Stimulated activated CD8-positive, alpha-beta memory T cell treated with anti-CD3 and anti-CD28 coated beads, Interleukin-2, amount 100 ng/mL, for 48 hours (primary cell): Measurements from ENCODE around the gene NDOR1.

ENCODE experiments used
- DNase-seq, 2 donors: peaks; one replicate each; pipeline ENCODE4 v3.0.0-alpha.2; 2020; ENCODE audit warnings: low read depth in 2 of 2

NDOR1 gene

DNA sequence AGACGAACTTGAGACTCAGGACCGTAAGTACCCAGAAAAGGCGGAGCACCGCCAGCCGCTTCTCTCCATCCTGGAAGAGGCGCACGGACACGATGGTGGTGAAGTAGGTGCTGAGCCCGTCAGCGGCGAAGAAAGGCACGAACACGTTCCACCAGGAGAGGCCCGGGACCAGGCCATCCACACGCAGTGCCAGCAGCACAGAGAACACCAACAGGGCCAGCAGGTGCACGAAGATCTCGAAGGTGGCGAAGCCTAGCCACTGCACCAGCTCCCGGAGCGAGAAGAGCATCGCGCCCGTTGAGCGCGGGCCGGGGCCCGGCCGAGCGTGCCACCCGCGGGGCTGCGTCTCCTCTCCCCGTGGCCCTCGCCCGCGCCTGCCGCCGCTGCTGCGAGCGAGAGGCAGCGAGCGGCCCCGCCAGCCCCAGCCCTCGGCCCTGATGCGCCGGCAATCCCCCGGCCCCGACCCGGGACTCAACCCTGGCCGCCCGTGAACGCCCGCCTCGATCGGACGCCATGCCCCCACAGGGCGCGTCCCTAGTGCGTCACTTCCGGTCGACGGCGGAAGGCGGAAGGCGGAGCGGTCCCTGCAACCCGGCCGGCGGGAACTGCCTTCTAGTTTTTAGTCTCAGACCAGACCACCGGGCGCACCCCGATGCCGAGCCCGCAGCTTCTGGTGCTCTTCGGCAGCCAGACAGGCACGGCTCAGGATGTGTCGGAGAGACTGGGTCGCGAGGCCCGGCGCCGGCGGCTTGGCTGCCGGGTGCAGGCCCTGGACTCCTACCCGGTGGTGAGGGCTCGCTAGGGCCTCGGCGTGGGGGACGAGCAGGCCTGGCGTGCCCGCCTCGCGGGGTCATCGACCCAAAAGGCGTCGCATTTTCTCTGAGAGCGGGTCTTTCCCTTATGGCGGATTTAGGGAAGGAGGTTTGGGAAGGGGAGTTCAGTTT lies at the start of gene NDOR1, which contains the start of gene TMEM203:
TSS of gene NDOR1 (plus strand) at position 575 of the 944 bp plus-strand sequence. CDS start at position 653, 78 bp downstream.
TSS of gene TMEM203 (minus strand) at position 523 of the 944 bp plus-strand sequence. CDS start at position 289, 234 bp downstream.
- DNase-seq, result peak; percentile 93 to 94

DNA sequence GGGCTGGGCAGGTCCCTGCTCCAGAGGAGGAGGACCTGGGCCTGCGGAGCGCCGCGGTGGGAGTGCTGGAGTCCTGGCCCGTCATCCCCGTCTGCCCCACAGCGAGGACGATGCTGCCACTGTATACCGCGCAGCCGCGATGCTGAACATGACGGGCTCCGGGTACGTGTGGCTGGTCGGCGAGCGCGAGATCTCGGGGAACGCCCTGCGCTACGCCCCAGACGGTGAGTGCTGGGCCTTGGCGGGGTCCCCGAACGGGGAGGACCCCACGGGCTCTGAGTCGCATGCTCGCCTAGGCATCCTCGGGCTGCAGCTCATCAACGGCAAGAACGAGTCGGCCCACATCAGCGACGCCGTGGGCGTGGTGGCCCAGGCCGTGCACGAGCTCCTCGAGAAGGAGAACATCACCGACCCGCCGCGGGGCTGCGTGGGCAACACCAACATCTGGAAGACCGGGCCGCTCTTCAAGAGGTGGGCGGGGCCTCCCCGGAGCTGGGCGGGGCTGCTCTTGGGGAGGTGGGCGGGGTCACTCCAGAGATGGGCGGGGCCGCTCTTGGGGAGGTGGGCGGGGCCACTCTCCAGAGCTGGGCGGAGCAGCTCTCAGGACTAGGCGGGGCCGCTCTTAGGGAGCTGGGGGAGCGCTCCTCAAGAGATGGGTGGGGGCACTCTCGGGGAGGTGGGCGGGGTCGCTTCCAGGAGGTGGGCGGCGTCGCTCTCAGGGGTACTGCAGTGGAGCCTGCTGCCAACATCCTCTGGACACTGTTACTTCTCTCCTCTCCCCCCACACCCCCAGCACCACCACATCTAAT lies 48.7 kb upstream of the NDOR1 start:
- DNase-seq, result peak; percentile 50 to 58

DNA sequence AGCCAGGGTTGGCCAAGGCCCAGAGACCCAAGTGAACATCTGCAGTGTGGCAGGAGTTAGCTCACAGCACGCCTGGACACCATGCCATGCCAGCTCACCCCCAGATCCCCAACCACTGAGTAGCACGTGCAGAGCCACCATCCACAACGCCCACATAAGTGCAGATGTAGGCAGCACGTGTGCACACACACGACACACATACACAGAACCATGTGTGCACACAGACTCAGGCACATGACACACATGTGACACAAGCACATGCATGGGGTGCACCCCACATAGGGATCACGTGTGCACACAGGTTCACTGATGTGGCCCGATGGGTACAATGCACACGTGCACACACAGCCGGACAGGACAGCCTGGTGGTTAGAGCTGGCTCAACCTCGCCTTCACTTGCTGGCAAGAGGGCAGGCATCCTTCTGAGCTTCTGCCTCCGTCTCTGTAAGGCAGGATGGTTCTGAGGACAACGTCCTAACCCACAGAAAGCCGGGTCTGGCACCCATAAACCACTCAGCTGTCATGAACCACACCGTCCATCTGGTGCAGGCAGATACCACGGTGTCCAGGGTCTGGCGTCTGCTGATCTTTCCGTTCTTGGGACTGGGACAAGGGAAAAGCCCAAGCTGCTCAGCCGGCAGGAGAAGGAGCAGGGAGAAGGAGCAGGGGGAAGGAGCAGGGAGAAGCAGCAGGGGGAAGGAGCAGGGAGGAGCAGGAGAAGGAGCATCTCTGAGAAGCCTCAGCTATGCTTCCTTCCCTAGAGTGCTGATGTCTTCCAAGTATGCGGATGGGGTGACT lies 47.7 kb upstream of the NDOR1 start:
- DNase-seq, result no peak

DNA sequence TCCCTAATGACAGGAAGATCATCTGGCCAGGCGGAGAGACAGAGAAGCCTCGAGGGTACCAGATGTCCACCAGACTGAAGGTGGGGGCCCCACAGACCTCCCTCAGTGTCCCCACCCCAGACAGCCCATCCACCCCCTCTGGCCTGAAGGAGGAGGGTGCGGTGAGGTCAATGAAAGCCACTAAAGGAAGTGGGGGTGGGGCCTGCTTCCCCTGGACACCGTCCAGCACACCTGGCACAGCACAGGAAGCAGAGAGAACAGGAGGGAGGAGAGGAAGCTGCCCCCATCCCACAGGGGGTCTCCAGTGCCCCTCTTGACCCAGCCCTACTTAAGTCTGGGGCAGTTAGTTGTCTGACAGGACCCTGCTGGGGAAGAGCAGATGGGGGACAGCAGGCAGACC lies 46.9 kb upstream of the NDOR1 start:
- no peak for DNase-seq

DNA sequence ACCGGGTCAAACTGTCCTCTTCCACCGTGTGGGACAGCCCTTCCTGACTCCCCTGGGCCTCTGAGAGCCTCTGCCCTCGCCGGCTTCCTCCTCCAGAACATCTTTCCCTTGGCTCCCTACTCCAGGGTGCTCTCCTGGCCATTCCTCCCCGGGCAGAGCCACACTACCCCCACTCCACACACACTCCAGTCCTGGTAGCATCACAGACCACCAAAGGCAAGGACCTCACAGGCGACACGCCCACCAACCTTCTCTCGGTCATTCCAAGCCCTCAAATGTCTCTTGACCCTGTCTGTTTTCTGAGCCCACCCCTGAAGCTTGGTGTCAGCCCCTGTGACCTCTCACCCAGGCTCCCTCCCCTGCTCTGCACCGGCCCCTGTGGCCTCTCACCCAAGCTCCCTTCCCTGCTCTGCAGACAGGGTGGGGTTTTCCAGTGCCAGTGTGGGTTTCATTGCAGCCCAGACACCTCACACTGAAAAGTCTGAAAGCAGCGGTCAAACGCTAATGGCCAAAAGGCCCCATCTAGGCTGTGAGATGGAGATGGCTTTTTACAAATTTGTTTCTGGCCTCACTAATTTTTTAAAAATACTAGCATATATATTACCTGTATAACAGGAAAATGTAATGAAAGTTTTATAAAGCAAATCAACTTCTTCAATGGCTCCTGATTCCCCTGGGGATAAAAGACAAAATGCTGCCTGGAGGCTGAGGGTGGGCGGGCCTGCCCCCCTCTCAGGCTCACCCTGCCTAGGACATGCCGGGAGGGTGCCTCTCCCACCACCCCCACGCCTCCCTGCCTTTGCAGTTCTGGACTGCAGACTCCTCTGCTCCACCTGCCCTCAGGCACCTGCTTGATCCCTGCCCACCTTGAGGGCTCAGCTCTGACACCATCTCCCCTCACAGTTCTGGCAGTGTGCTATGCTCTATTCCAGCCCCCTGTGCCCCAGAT lies 46.1 kb upstream of the NDOR1 start:
- DNase-seq, result no peak

DNA sequence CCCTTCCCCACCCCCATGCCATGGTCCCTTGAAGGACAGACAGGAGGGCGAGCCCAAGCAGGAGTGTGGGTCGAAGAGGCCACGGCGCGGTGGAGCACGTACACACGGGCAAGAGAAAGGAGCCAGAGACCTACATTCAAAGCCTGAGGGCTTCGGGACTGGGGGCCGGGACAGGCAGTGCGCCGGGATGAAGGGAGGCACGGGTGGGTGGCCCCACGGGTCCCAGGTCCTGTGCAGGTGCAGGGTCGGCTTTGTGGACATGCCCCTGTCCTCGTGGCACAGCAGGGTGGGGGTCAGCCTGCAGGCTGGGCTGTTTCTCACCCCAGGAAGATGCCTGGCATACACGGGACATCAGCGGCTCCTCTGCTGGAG lies 45.5 kb upstream of the NDOR1 start:
- DNase-seq, result no peak

DNA sequence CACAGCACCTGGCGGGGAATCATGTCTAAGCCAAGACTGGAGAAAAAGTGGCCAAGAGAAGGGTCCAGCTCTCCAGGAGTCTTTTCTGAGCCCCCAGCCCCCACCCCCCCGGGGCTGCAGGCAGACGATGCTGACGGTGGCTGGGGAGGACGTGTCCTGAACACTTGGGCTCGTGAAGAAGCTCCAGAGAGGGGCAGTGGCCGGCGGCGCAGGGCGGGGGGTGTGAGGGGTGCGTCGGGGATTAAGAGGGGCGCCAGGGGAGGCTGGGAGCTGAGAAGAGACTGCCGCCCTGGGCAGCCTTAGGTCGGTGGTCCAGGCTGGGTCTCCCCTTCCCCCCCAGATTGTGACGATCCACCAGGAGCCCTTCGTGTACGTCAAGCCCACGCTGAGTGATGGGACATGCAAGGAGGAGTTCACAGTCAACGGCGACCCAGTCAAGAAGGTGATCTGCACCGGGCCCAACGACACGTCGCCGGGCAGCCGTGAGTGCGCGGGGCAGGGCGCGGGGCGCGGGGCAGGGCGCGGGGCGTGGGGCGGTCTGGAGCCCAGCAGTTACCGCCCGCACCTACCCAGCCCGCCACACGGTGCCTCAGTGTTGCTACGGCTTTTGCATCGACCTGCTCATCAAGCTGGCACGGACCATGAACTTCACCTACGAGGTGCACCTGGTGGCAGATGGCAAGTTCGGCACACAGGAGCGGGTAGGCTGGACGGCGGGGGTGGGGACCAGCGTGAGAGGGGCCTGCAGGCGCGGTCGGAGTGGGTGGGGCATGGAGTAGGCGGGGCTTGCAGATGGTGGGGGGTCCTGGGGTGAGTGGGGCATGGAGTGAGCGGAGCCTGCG lies 44.6 kb upstream of the NDOR1 start:
- DNase-seq, result no peak

DNA sequence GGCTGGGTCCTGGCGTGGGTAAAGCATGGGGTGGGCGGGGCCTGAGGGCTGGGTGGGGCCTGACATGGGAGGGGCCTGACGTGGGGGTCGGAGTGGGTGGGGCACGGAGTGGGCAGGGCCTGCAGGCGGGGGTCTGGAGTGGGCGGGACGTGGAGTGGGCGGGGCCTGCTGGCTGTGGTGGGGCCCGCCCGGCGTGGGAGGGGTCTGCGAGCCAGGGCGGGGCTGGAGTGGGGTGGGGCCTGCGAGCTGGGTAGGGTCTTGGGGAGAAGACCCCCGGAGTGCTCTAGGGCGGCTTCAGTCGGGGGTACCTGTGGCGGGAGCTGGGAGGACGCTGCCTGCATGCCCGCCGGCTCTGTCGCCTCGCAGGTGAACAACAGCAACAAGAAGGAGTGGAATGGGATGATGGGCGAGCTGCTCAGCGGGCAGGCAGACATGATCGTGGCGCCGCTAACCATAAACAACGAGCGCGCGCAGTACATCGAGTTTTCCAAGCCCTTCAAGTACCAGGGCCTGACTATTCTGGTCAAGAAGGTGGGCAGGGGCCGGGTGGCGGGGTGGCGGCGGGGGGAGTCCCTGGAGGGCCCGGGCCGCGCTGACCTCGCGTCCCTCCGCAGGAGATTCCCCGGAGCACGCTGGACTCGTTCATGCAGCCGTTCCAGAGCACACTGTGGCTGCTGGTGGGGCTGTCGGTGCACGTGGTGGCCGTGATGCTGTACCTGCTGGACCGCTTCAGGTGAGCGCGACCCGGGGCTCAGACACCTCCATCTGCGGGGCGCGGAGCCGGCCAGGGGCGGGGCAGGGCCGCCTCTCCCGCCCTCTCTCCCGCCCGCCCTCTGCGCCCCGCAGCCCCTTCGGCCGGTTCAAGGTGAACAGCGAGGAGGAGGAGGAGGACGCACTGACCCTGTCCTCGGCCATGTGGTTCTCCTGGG lies 43.7 kb upstream of the NDOR1 start:
- DNase-seq, result no peak

DNA sequence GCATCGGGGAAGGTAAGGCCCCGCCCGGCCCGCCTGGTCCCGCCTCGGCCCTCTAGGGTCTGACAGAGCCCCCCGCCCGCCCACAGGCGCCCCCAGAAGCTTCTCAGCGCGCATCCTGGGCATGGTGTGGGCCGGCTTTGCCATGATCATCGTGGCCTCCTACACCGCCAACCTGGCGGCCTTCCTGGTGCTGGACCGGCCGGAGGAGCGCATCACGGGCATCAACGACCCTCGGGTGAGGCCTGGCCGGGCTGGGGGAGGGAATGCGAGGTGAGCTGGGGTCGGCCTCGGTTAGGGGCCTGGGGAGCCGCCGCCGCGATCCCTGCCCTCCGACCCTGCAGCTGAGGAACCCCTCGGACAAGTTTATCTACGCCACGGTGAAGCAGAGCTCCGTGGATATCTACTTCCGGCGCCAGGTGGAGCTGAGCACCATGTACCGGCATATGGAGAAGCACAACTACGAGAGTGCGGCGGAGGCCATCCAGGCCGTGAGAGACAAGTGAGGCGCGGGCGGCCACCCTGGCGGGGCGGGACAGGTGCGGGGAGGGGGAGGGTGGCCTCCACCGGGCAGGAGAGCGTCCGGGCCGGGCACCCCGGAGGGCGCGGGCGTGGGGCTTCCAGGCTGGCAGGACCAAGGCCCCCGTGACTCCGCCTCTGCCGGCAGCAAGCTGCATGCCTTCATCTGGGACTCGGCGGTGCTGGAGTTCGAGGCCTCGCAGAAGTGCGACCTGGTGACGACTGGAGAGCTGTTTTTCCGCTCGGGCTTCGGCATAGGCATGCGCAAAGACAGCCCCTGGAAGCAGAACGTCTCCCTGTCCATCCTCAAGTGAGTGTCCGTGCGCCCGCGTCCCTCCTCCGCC lies 42.8 kb upstream of the NDOR1 start:
- no peak for DNase-seq

DNA sequence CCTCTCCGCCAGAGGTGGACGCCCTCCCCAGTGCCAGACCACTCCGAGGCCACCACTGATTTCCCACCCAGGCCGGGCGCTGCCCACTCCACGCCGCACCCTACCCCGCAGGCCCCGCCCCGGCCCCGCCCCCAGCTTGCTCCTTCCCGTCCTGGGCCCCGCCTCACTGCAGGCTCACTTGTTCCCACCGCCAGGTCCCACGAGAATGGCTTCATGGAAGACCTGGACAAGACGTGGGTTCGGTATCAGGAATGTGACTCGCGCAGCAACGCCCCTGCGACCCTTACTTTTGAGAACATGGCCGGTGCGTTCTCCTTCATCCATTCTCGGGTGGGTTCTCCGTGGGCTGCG lies 42.2 kb upstream of the NDOR1 start:
- DNase-seq, result no peak

DNA sequence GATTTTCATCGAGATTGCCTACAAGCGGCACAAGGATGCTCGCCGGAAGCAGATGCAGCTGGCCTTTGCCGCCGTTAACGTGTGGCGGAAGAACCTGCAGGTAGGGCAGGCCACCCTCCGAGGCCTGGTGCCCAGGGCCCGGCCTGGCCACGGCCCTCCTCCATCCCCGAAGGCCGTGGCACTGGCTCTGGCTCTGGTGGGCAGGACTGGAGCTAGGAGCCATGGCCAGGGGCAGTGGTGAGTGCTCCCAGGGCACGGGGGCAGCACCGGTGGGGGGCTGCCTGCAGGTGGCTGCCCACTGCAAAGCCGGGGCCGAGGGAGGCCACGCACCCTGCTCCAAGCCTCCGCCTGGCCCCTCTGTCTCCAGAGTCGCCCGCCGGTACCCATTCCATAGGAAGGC lies 41.7 kb upstream of the NDOR1 start:
- DNase-seq, result no peak

DNA sequence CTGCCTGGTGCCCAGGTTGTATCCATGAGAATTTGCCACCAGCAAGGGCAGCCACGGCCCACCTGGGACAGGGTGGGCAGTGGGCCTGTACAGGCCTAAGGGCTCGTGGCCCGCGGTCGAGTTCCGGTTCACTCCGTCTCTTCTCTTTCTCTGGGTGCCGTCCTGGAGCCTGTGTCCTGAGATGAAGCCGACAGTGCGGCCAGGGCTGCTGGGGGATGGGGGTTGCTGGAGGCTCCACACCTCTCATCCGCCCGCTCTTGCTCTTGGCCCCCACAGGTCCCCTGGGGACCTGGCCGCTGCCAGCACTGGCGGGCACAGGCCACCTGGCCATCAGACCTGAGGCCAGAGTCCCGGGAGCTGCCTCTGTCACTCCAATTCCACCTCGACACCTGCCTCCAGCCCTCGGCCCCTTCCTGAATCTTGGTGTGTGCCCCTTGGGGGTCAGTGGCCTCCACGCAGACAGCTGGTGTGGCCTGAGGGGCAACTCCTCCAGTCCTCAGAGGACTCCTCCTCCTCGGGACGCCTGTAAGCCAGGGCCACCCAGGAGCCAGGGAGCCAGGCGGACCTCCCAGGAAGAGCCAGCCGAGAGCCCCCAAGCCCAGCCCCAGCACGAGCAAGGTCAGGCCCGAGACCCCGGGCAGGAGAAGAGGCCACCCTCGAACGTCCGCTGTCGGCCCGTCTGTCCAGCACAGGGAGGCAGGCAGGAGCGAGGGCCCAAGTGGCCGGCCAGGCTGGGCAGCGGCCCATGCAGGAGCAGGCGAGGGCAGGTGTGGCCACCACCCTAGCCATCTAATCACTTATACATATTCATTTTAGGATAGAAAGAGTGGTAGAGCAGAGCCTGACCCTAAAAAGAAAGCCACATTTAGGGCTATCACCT lies 40.9 kb upstream of the NDOR1 start:
- no peak for DNase-seq

DNA sequence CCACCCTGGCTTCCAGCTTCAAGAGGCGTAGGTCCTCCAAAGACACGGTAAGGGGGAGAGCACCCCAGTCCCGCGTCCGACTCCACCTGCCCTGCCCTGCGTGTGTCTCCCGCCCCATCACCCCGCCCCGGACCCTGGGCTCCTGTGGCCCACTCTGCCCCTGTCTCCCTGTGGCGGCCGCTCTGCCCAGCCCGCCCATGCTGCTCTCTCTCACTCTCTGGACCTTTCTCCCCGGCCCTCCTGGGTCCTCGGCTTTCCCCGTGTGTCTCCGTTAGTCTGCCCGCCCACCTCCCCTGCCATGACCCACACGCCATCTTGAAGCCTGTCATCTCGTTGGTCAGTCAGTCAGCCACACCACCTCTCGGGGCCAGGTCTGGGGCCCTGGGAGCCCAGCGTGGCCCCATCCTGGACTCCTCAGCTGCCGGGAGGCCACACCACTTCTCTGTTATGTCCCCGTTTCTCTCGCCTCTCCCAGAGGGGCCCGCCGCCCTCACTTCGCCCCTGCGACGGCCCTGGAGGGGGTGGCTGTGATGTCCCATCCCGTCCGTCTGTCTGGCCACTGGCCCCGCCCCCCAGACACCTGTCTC lies 40.2 kb upstream of the NDOR1 start:
- no peak for DNase-seq

DNA sequence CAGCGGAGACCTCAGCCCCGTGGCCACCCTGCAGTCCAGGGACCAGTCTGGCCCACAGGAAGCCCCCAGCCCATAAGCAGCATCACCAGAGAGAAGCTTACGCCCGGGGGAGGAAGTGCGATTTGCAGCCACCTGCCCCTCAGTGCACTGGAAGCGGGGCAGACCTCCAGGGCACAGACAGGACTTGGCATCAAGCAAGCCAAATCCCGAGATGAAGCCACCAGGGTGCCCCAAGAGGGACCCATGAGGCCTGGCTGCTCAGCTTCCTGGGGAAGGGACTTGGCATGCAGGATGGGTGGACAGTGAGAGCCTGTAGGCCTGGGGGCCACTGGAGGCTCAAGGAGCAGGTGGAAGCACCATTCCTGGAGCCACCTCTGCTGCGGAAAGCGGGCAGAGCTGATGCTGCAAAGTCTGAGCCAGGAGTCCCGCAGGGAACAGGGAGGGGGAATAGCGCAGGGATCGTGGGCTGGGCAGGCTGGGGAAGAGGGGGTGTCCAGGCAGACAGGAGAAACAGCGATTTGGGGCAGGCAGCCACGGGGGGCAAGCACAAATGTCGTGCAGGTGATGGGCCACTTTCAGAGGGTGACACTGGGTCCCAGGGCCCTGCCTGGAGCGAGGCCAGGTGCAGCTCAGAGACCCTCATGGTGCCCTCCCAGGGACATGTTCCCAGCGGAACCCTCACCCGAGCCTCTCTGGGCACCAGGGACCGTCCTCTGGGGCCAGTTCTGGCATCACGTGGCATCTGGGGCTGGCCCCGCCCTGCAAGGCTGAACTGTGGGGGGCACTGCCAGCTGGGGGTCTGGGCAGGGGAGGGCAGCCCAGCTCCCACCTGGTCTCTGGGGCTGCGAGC lies 38.9 kb upstream of the NDOR1 start:
- no peak for DNase-seq

DNA sequence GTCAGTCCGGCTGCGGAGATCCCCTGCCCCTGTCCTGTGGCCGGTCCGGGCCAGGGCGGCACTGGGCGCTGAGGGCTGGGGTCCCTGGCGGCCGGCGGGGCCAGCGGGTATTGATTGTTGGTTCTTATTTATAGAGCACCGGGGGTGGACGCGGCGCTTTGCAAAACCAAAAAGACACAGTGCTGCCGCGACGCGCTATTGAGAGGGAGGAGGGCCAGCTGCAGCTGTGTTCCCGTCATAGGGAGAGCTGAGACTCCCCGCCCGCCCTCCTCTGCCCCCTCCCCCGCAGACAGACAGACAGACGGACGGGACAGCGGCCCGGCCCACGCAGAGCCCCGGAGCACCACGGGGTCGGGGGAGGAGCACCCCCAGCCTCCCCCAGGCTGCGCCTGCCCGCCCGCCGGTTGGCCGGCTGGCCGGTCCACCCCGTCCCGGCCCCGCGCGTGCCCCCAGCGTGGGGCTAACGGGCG lies 38.2 kb upstream of the NDOR1 start:
- no peak for DNase-seq
